A673 (cell line): ENCODE data around the gene CTIF.

Experiments used
- CTCF ChIP-seq: fragments of 300-800, 200-600 bp; sonication (generic); conservative IDR thresholded peaks from 2 replicates; pipeline ENCODE4 v1.5.1; 2017; ENCODE audit warnings: low read depth, mild to moderate bottlenecking, antibody characterized with exemption, low read length, moderate library complexity, mixed read lengths
- EZH2 ChIP-seq: fragments of 200-600 bp; sonication (generic); IDR thresholded peaks from 2 replicates; pipeline ENCODE4 v1.6.1; 2017; ENCODE audit warnings: borderline replicate concordance, low read depth, mild to moderate bottlenecking, mixed read lengths, antibody characterized with exemption, low read length; ENCODE audit not compliant: poor library complexity, severe bottlenecking

DNA sequence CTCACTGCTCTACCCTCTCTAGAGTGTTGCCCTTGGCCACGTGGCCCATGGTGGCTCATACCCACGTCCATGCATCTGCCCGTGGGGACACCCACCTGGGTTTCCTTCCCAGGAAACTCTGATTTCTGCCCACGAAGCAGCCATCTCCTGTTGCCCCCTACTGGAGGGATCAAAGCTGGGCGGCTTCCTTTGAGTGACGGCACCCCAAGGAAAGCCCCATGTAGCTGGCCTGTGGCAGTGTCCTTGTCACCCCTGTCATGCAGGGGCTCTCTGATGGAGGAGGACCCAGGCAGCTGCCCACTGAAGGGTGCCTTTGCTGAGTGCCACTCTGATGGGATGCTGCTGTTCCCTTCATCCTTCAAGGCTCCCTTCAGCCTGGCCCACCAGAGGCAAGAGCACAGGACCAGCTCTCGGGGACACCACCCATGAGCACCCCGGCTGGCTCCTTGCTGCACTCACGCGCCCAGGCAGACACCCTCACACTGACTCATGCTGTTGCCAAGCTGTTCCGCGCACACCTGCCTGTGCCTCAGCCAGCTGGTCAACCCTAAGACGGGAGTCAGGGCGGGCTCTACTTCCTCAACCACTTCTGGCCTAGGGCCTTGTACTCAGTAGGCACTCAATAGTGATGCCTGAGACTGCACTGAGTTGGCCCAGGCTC lies 101.1 kb downstream of the CTIF start:
- TF ChIP-seq CTCF (peak; percentile 50), EZH2 (no peak)
